CD4-positive, alpha-beta T cell (primary cell): ENCODE measurements around the gene PDK2. TPM values are rescaled to one million over a fixed set of nuclear protein-coding genes. Genes with fewer than 3 reads are reported as not detected.

Source experiments
- ATAC-seq: fragments of 200-7000 bp; cut with Tn5 transposase; one replicate; pipeline ENCODE4 v1.10.0; 2022; ENCODE audit warnings: mild to moderate bottlenecking; ENCODE audit not compliant: poor library complexity
- CTCF ChIA-PET: fragments of 350-600 bp; sonication (Branson Sonifier 250); formaldehyde crosslinking; loops from one replicate; lab custom pipeline; 2021; ENCODE audit warnings: antibody characterized with exemption, inconsistent platforms; lab: Charles Lee
- POLR2A ChIA-PET: fragments of 350-600 bp; sonication (Branson Sonifier 250); formaldehyde crosslinking; loops from one replicate; lab custom pipeline; 2021; ENCODE audit warnings: antibody characterized with exemption, inconsistent platforms; lab: Charles Lee
- DNase-seq, 14 experiments: peaks; one replicate each; pipeline ENCODE4 v3.0.0-alpha.2; 2013 to 2020; ENCODE audit warnings: mixed read lengths in 2 of 14
- H3K27ac ChIP-seq, 2 donors: one replicate each; pipeline versions ENCODE4 v1.5.1 to v1.7.0; 2013; ENCODE audit warnings: low read length in 2 of 2, low read depth in 1 of 2, mild to moderate bottlenecking in 1 of 2
- H3K27me3 ChIP-seq, 2 experiments: 1 replicate in 1 of 2; 2 replicates in 1 of 2; pipeline versions ENCODE4 v1.6.1 to v1.7.0; 2013; ENCODE audit warnings: low read length in 2 of 2, control low read depth in 1 of 2, mild to moderate bottlenecking in 1 of 2, moderate library complexity in 1 of 2; ENCODE audit not compliant: insufficient read depth in 2 of 2, control insufficient read depth in 1 of 2
- H3K36me3 ChIP-seq: one replicate; pipeline ENCODE4 v1.6.1; 2013; ENCODE audit warnings: low read length, control low read depth; ENCODE audit not compliant: insufficient read depth
- H3K4me1 ChIP-seq: one replicate; pipeline ENCODE4 v1.6.1; 2013; ENCODE audit warnings: low read length, control low read depth; ENCODE audit not compliant: insufficient read depth
- H3K4me3 ChIP-seq: one replicate; pipeline ENCODE4 v1.5.1; 2013; ENCODE audit warnings: mild to moderate bottlenecking, low read length, moderate library complexity
- H3K9me3 ChIP-seq, 2 experiments: 1 replicate in 1 of 2; 2 replicates in 1 of 2; pipeline versions ENCODE4 v1.6.1 to v1.7.0; 2013; ENCODE audit warnings: low read length in 2 of 2, mild to moderate bottlenecking in 2 of 2, control low read depth in 1 of 2, moderate library complexity in 1 of 2; ENCODE audit not compliant: control insufficient read depth in 1 of 2, insufficient read depth in 1 of 2
- H3K27ac Mint-ChIP-seq: one replicate; pipeline ENCODE4 v1.8.0; 2020; ENCODE audit warnings: mixed read lengths
- H3K27me3 Mint-ChIP-seq: one replicate; pipeline ENCODE4 v1.8.0; 2021; ENCODE audit warnings: mixed read lengths
- H3K36me3 Mint-ChIP-seq: one replicate; pipeline ENCODE4 v1.8.0; 2021; ENCODE audit warnings: low read depth, mixed read lengths
- H3K4me1 Mint-ChIP-seq: one replicate; pipeline ENCODE4 v1.8.0; 2021; ENCODE audit warnings: low read depth, mixed read lengths
- H3K4me3 Mint-ChIP-seq: one replicate; pipeline ENCODE4 v1.8.0; 2020; ENCODE audit warnings: mild to moderate bottlenecking, mixed read lengths
- H3K9me3 Mint-ChIP-seq: one replicate; pipeline ENCODE4 v1.8.0; 2020; ENCODE audit warnings: mixed read lengths
- intact Hi-C, 2 experiments: fragments of 100-400 bp; cut with DNase I in 1 of 2; cut with micrococcal nuclease in 1 of 2; formaldehyde crosslinking; loops; one replicate each; pipeline versions ENCODE4 v1.15.1 to v1.9.0; 2023 to 2025; cut with DNase I, micrococcal nuclease
- total RNA-seq, 174 experiments: library from RNA in 2 of 174; stranded (reverse) in 2 of 174; gene quantifications; one replicate each; pipeline ENCODE4 v1.2.3 and lab custom pipeline; 2021 to 2026
- TF ChIP-seq, protein P1 (sequence below): fragments of 200-600 bp; IDR thresholded peaks from one replicate; pipeline ENCODE4 v1.8.0; 2022; ENCODE audit warnings: antibody characterized with exemption, mild to moderate bottlenecking

The PDK2 gene
- total RNA-seq, 2 experiments from 2014 or later: 8.7 to 10.1 TPM

GRCh38 chr17:50137042-50137441 is 41.9 kb downstream of the PDK2 start:
- intact Hi-C loops: no loop called here
- no peak overlapping the region for H3K4me3 ChIP-seq
- H3K27me3 Mint-ChIP-seq: no peaks in the 10 kb centered on the region
- H3K27ac ChIP-seq: no peak overlapping the region
- H3K4me3 Mint-ChIP-seq: no peak overlapping the region
- H3K36me3 ChIP-seq: peaks cover 74% of the 10 kb centered on the region
- TF ChIP-seq, protein P1, sequence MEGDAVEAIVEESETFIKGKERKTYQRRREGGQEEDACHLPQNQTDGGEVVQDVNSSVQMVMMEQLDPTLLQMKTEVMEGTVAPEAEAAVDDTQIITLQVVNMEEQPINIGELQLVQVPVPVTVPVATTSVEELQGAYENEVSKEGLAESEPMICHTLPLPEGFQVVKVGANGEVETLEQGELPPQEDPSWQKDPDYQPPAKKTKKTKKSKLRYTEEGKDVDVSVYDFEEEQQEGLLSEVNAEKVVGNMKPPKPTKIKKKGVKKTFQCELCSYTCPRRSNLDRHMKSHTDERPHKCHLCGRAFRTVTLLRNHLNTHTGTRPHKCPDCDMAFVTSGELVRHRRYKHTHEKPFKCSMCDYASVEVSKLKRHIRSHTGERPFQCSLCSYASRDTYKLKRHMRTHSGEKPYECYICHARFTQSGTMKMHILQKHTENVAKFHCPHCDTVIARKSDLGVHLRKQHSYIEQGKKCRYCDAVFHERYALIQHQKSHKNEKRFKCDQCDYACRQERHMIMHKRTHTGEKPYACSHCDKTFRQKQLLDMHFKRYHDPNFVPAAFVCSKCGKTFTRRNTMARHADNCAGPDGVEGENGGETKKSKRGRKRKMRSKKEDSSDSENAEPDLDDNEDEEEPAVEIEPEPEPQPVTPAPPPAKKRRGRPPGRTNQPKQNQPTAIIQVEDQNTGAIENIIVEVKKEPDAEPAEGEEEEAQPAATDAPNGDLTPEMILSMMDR: no peak
- H3K9me3 ChIP-seq: peaks cover 0 to 3% of the 10 kb centered on the region in 2 experiments
- no peaks in the 10 kb centered on the region for H3K9me3 Mint-ChIP-seq
- POLR2A ChIA-PET: interaction anchor here (0.9 kb wide), 1 partner anchor 15 kb away, joined by 3 read pairs; no protein-coding TSS in a partner anchor
- ATAC-seq (no peak), DNase-seq (no peak)
- no peak overlapping the region for H3K27ac Mint-ChIP-seq
- H3K4me1 ChIP-seq: peaks cover 48% of the 10 kb centered on the region
- CTCF ChIA-PET: interaction anchor here (0.9 to 1.3 kb wide), 2 partner anchors 20 to 43 kb away, joined by 3 read pairs; no protein-coding TSS in a partner anchor
- H3K36me3 Mint-ChIP-seq: peaks cover 89% of the 10 kb centered on the region
- no peaks in the 10 kb centered on the region for H3K27me3 ChIP-seq
- peaks cover 43% of the 10 kb centered on the region for H3K4me1 Mint-ChIP-seq

DNA sequence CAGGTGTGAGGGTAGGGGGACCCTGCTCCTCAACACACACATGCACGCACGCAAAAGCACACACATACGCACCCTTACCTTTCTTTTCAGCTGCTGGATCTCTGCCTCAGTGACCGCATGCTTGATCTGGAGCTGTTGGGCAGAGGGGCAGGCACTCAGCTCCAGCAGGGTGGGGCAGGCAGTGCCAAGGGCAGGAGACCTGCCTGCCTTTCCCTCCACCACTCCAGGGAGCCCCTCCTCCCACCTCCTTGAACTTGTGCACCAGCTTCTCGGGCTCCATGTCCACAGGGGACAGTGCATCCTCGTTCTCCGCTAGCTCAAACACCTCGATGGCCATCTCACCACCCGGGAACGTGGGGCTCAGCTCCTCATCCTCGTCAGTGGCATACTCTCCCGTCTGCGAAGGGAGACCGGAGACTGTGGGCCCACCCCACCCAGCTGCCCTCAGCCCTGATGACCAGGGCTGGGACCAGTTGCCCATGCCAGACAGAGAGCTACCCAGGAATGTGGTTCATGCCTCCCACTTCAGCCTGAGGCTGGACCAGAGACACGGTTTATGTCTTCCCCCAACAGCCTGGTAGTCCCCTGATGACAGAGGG is 44.1 kb downstream of the PDK2 start:
- peaks cover 61% of the 10 kb centered on the region for H3K4me1 Mint-ChIP-seq

More for the DNA sequence above, 44.1 kb downstream of the PDK2 start:
- TF ChIP-seq, protein P1: no peak
- peaks cover 94% of the 10 kb centered on the region for H3K36me3 Mint-ChIP-seq
- no peaks in the 10 kb centered on the region for H3K27me3 Mint-ChIP-seq
- no peaks in the 10 kb centered on the region for H3K9me3 Mint-ChIP-seq
- H3K27me3 ChIP-seq: no peaks in the 10 kb centered on the region
- H3K36me3 ChIP-seq: peaks cover 88% of the 10 kb centered on the region
- H3K4me3 ChIP-seq: no peak overlapping the region
- peaks cover 0 to 3% of the 10 kb centered on the region in 2 experiments for H3K9me3 ChIP-seq
- DNase-seq: no peak
- intact Hi-C loops: no loop called here
- no peak overlapping the region for H3K4me3 Mint-ChIP-seq
- ChIA-PET CTCF (interaction anchor here (0.7 to 2.7 kb wide), 5 partner anchors 11 to 134 kb away, joined by 3 to 16 read pairs (median 4); partner anchors contain the start of gene PPP1R9B), POLR2A (interaction anchor here (1.2 to 5.9 kb wide), 4 partner anchors 9 to 24 kb away, joined by 3 to 50 read pairs (median 10); partner anchors contain the start of gene PPP1R9B)
- no peak overlapping the region for H3K27ac ChIP-seq
- H3K27ac Mint-ChIP-seq: peak overlapping the region; percentile 76
- peaks cover 70% of the 10 kb centered on the region for H3K4me1 ChIP-seq
- ATAC-seq: no peak
